ENCODE data around the gene DNAJC12.
A peak's percentile ranks its signal among the peaks of the same experiment; 100 is the strongest.
"Not testable (repeated sequence)": the region's sequence is repeated elsewhere in the genome, so short reads cannot be mapped to it uniquely, and the experiment has no call there.

DNAJC12 gene

GRCh38 chr10:67837541-67838314, at the start of gene DNAJC12:
DNAJC12 (minus strand) TSS chr10:67838188; CDS start chr10:67838011, 177 bp downstream.
- peak; percentile 48 to 57 for DNase-seq

- peak; percentile 72 to 74 for DNase-seq
Measured at GRCh38 chr10:67884842-67885670, 47.1 kb upstream of the DNAJC12 start.

- DNase-seq: peak; percentile 87 to 97
Measured at GRCh38 chr10:67884313-67884841, 46.4 kb upstream of the DNAJC12 start, which contains the start of gene SIRT1. SIRT1 (plus strand) TSS chr10:67884656; CDS start chr10:67884722, 66 bp downstream.

GRCh38 chr10:67883710-67884312, 45.8 kb upstream of the DNAJC12 start:
- DNase-seq: no peak

GRCh38 chr10:67878133-67878532, 40.1 kb upstream of the DNAJC12 start:
- DNase-seq: no peak

GRCh38 chr10:67877421-67877820, 39.4 kb upstream of the DNAJC12 start:
- not testable (repeated sequence) for DNase-seq

GRCh38 chr10:67875340-67876238, 37.6 kb upstream of the DNAJC12 start:
- no peak for DNase-seq

GRCh38 chr10:67869996-67870395, 32.0 kb upstream of the DNAJC12 start:
- DNase-seq: no peak

GRCh38 chr10:67868132-67868531, 30.1 kb upstream of the DNAJC12 start:
- no peak for DNase-seq

- DNase-seq: peak; percentile 24 to 27
Measured at GRCh38 chr10:67864607-67865371, 26.8 kb upstream of the DNAJC12 start.

GRCh38 chr10:67863094-67863493, 25.1 kb upstream of the DNAJC12 start:
- DNase-seq: no peak

- DNase-seq: no peak
Measured at GRCh38 chr10:67861750-67862432, 23.9 kb upstream of the DNAJC12 start.

- no peak for DNase-seq
Measured at GRCh38 chr10:67858971-67859370, 21.0 kb upstream of the DNAJC12 start.

GRCh38 chr10:67853512-67853911, 15.5 kb upstream of the DNAJC12 start:
- DNase-seq: no peak

GRCh38 chr10:67852761-67853160, 14.8 kb upstream of the DNAJC12 start:
- no peak for DNase-seq

- DNase-seq: no peak
Measured at GRCh38 chr10:67851186-67851585, 13.2 kb upstream of the DNAJC12 start.

- peak; percentile 93 to 96 for DNase-seq
Measured at GRCh38 chr10:67849331-67850011, 11.5 kb upstream of the DNAJC12 start.

GRCh38 chr10:67843284-67843683, 5.3 kb upstream of the DNAJC12 start:
- no peak for DNase-seq

GRCh38 chr10:67841737-67842136, 3.7 kb upstream of the DNAJC12 start:
- no peak for DNase-seq

GRCh38 chr10:67839951-67840350, 2.0 kb upstream of the DNAJC12 start:
- peak; percentile 31 to 72 for DNase-seq

Measured in inflammatory macrophage treated with lipopolysaccharide for 1 hour (primary cell).